Inferior parietal cortex (tissue), 1 donor: ENCODE data around the gene MRPS27.

Source experiments
- DNase-seq: peaks from one replicate; pipeline ENCODE4 v3.0.0-alpha.2; 2016; ENCODE audit errors: extremely low spot score

MRPS27 gene

GRCh38 chr5:72232838-72233237 lies 87.2 kb downstream of the MRPS27 start:
- DNase-seq, result no peak

GRCh38 chr5:72231991-72232703 lies 87.9 kb downstream of the MRPS27 start:
- no peak for DNase-seq

- no peak for DNase-seq
These were observed 91.1 kb downstream of the MRPS27 start for GRCh38 chr5:72228960-72229359.

GRCh38 chr5:72226950-72227349 lies 93.1 kb downstream of the MRPS27 start:
- no peak for DNase-seq

GRCh38 chr5:72225741-72226140 lies 94.3 kb downstream of the MRPS27 start:
- DNase-seq, result no peak

- no peak for DNase-seq
These were observed 95.0 kb downstream of the MRPS27 start for GRCh38 chr5:72224946-72225463.

- DNase-seq, result no peak
These were observed 96.7 kb downstream of the MRPS27 start for GRCh38 chr5:72223371-72223770.

GRCh38 chr5:72222521-72222920 lies 97.5 kb downstream of the MRPS27 start:
- no peak for DNase-seq

- no peak for DNase-seq
These were observed 98.5 kb downstream of the MRPS27 start for GRCh38 chr5:72221541-72221940.

GRCh38 chr5:72221099-72221498 lies 98.9 kb downstream of the MRPS27 start:
- no peak for DNase-seq

GRCh38 chr5:72216756-72217155 lies 103.3 kb downstream of the MRPS27 start:
- no peak for DNase-seq

- DNase-seq, result no peak
These were observed 105.9 kb downstream of the MRPS27 start for GRCh38 chr5:72214168-72214567.

- DNase-seq, result no peak
These were observed 106.6 kb downstream of the MRPS27 start for GRCh38 chr5:72213482-72213881.

- no peak for DNase-seq
These were observed 107.9 kb downstream of the MRPS27 start for GRCh38 chr5:72212171-72212570.

GRCh38 chr5:72210888-72211678 lies 109.0 kb downstream of the MRPS27 start:
- DNase-seq, result peak; percentile 27

GRCh38 chr5:72209147-72210115 lies 110.6 kb downstream of the MRPS27 start:
- DNase-seq, result no peak

GRCh38 chr5:72208324-72208926 lies 111.6 kb downstream of the MRPS27 start:
- no peak for DNase-seq

- no peak for DNase-seq
These were observed 113.0 kb downstream of the MRPS27 start for GRCh38 chr5:72206994-72207393.

- DNase-seq, result no peak
These were observed 113.9 kb downstream of the MRPS27 start for GRCh38 chr5:72206160-72206559.

- DNase-seq, result no peak
These were observed 114.5 kb downstream of the MRPS27 start for GRCh38 chr5:72205431-72206009.

- DNase-seq, result no peak
These were observed 115.1 kb downstream of the MRPS27 start for GRCh38 chr5:72204946-72205345.
